Neural cell (in vitro differentiated cells): ENCODE measurements around the gene COG2. TPM values are rescaled to one million over a fixed set of nuclear protein-coding genes. Genes with fewer than 3 reads are reported as not detected.

Source experiments
- H2AFZ ChIP-seq: fragments of 200-600, 300-800 bp; sonication (generic), shearing (Covaris generic); 2 replicates; pipeline ENCODE4 v1.6.0; 2014; ENCODE audit warnings: low read depth, mild to moderate bottlenecking, antibody characterized with exemption, low read length, moderate library complexity
- H3F3A ChIP-seq: fragments of 200-600 bp; shearing (Covaris generic); 2 replicates; pipeline ENCODE4 v1.6.1; 2016; ENCODE audit warnings: mild to moderate bottlenecking, moderate library complexity, mixed read lengths, antibody characterized with exemption, low read length; ENCODE audit not compliant: insufficient read depth, poor library complexity, severe bottlenecking
- H3K27ac ChIP-seq: fragments of 200-600, 300-800 bp; sonication (generic), shearing (Covaris generic); 2 replicates; pipeline ENCODE4 v1.5.1; 2014; ENCODE audit warnings: mild to moderate bottlenecking, low read length, moderate library complexity
- H3K27me3 ChIP-seq: fragments of 300-800, 200-600 bp; sonication (generic), shearing (Covaris generic); 2 replicates; pipeline ENCODE4 v1.6.0; 2014; ENCODE audit warnings: mild to moderate bottlenecking, low read depth, low read length, moderate library complexity; ENCODE audit not compliant: insufficient read depth
- H3K36me3 ChIP-seq: fragments of 300-800, 200-600 bp; sonication (generic), shearing (Covaris generic); 2 replicates; pipeline ENCODE4 v1.5.1; 2014; ENCODE audit warnings: mild to moderate bottlenecking, antibody characterized with exemption, low read length, moderate library complexity; ENCODE audit not compliant: insufficient read depth
- H3K4me2 ChIP-seq: fragments of 300-800, 200-600 bp; sonication (generic), shearing (Covaris generic); 2 replicates; pipeline ENCODE4 v1.6.0; 2014; ENCODE audit warnings: mild to moderate bottlenecking, low read length
- H3K4me3 ChIP-seq: fragments of 300-800, 200-600 bp; sonication (generic), shearing (Covaris generic); 2 replicates; pipeline ENCODE4 v1.5.1; 2014; ENCODE audit warnings: mild to moderate bottlenecking, low read length, moderate library complexity
- H3K79me2 ChIP-seq: fragments of 200-600 bp; shearing (Covaris generic); replicated peaks from 2 replicates; pipeline ENCODE4 v1.6.0; 2014; ENCODE audit warnings: mild to moderate bottlenecking, low read length, moderate library complexity; ENCODE audit not compliant: insufficient read depth
- H3K9ac ChIP-seq: fragments of 300-800, 200-600 bp; sonication (generic), shearing (Covaris generic); 2 replicates; pipeline ENCODE4 v1.6.1; 2016; ENCODE audit warnings: mild to moderate bottlenecking, low read length, mixed read lengths
- H3K9me2 ChIP-seq: fragments of 200-600 bp; shearing (Covaris generic); 2 replicates; pipeline ENCODE4 v1.6.1; 2016; ENCODE audit warnings: mild to moderate bottlenecking, low read length, mixed read lengths; ENCODE audit not compliant: insufficient read depth
- H3K9me3 ChIP-seq: fragments of 200-600, 300-800 bp; sonication (generic), shearing (Covaris generic); 2 replicates; pipeline ENCODE4 v1.6.1; 2016; ENCODE audit warnings: mild to moderate bottlenecking, mixed run types, low read length, moderate library complexity, mixed read lengths
- H4K20me1 ChIP-seq: fragments of 200-600 bp; shearing (Covaris generic); 2 replicates; pipeline ENCODE4 v1.6.1; 2016; ENCODE audit warnings: mild to moderate bottlenecking, mixed run types; ENCODE audit not compliant: insufficient read depth
- CTCF ChIP-seq: fragments of 450-650 bp; IDR thresholded peaks from 2 replicates; pipeline ENCODE4 v1.5.1; 2014; ENCODE audit warnings: antibody characterized with exemption, mild to moderate bottlenecking, moderate library complexity; ENCODE audit not compliant: poor library complexity, severe bottlenecking
- EP300 ChIP-seq: fragments of 450-650 bp; conservative IDR thresholded peaks from 2 replicates; pipeline ENCODE4 v1.6.1; 2014; ENCODE audit warnings: antibody characterized with exemption, mild to moderate bottlenecking, moderate library complexity; ENCODE audit not compliant: poor library complexity, severe bottlenecking
- EZH2 ChIP-seq: fragments of 200-600, 300-800 bp; shearing (Covaris generic), sonication (generic); IDR thresholded peaks from 2 replicates; pipeline ENCODE4 v1.6.1; 2014; ENCODE audit warnings: antibody characterized with exemption, low read length, borderline replicate concordance, mild to moderate bottlenecking; ENCODE audit not compliant: insufficient read depth, poor library complexity, severe bottlenecking
- MXI1 ChIP-seq: fragments of 450-650 bp; conservative IDR thresholded peaks from 2 replicates; pipeline ENCODE4 v1.6.1; 2014; ENCODE audit warnings: antibody characterized with exemption, mild to moderate bottlenecking; ENCODE audit not compliant: poor library complexity, severe bottlenecking
- POLR2AphosphoS5 ChIP-seq: IDR thresholded peaks from 2 replicates; pipeline ENCODE4 v1.6.1; 2012
- RAD21 ChIP-seq: fragments of 450-650 bp; conservative IDR thresholded peaks from 2 replicates; pipeline ENCODE4 v1.6.1; 2014; ENCODE audit warnings: antibody characterized with exemption, mild to moderate bottlenecking, moderate library complexity
- REST ChIP-seq: IDR thresholded peaks from 2 replicates; pipeline ENCODE4 v1.6.1; 2012; ENCODE audit warnings: borderline replicate concordance
- SMC3 ChIP-seq: fragments of 450-650 bp; conservative IDR thresholded peaks from 2 replicates; pipeline ENCODE4 v1.6.1; 2014; ENCODE audit warnings: antibody characterized with exemption, mild to moderate bottlenecking, moderate library complexity; ENCODE audit not compliant: poor library complexity
- TAF1 ChIP-seq: IDR thresholded peaks from 2 replicates; pipeline ENCODE4 v1.6.1; 2012; ENCODE audit warnings: low read depth
- polyA plus RNA-seq: library from polyadenylated mRNA; depleted of rRNA; stranded (reverse); fragments of >200 nt; gene quantifications from 2 replicates; pipeline ENCODE4 v1.2.3, GENCODE V29; 2014

COG2 gene
- polyA plus RNA-seq, 1 donor from 2014 or later, result 14.5 TPM

- Histone ChIP-seq H3K9me2 (no peaks in the 10 kb centered on the region), H3K27ac (no peak overlapping the region), H3K9ac (no peak overlapping the region), H3K27me3 (no peaks in the 10 kb centered on the region), H3F3A (no peaks in the 10 kb centered on the region), H3K36me3 (no peaks in the 10 kb centered on the region), H3K9me3 (no peaks in the 10 kb centered on the region), H3K4me2 (no peak overlapping the region), H3K4me3 (peak overlapping the region; percentile 13), H3K79me2 (no peaks in the 10 kb centered on the region), H2AFZ (no peak overlapping the region), H4K20me1 (no peaks in the 10 kb centered on the region)
- TF ChIP-seq RAD21 (no peak), EP300 (peak; percentile 7)
Measured at GRCh38 chr1:230621324-230622030, 20.8 kb upstream of the COG2 start.

- Histone ChIP-seq H3K4me3 (no peak overlapping the region), H3K4me2 (no peak overlapping the region), H4K20me1 (no peaks in the 10 kb centered on the region), H3F3A (no peaks in the 10 kb centered on the region), H3K36me3 (no peaks in the 10 kb centered on the region), H3K27me3 (no peaks in the 10 kb centered on the region), H3K27ac (no peak overlapping the region), H3K9me2 (no peaks in the 10 kb centered on the region), H3K79me2 (no peaks in the 10 kb centered on the region), H2AFZ (no peak overlapping the region), H3K9me3 (no peaks in the 10 kb centered on the region), H3K9ac (no peak overlapping the region)
- TF ChIP-seq RAD21 (no peak), MXI1 (no peak), TAF1 (no peak), CTCF (no peak), POLR2AphosphoS5 (no peak), SMC3 (no peak), REST (no peak), EZH2 (no peak), EP300 (no peak)
Measured at GRCh38 chr1:230622151-230622550, 20.1 kb upstream of the COG2 start.
